Activated gamma-delta T cell treated with Interleukin-2 at 50 U/mL for 16 hours (primary cell): ENCODE measurements around the gene TRIM7.
"Not testable (repeated sequence)": the region's sequence is repeated elsewhere in the genome, so short reads cannot be mapped to it uniquely, and the experiment has no call there.

ENCODE experiments used
- DNase-seq: peaks from one replicate; pipeline ENCODE4 v3.0.0-alpha.2; 2020

Gene TRIM7

GRCh38 chr5:181190711-181191525, 14.1 kb downstream of the TRIM7 start:
- no peak for DNase-seq

- no peak for DNase-seq
These were observed 14.9 kb downstream of the TRIM7 start for GRCh38 chr5:181189962-181190710.

- no peak for DNase-seq
These were observed 15.5 kb downstream of the TRIM7 start for GRCh38 chr5:181189363-181189961.

GRCh38 chr5:181188700-181189362, 16.2 kb downstream of the TRIM7 start:
- peak; percentile 67 for DNase-seq

GRCh38 chr5:181187500-181188213, 17.3 kb downstream of the TRIM7 start:
- no peak for DNase-seq

- no peak for DNase-seq
These were observed 18.0 kb downstream of the TRIM7 start for GRCh38 chr5:181186986-181187499.

GRCh38 chr5:181186022-181186421, 19.0 kb downstream of the TRIM7 start:
- no peak for DNase-seq

GRCh38 chr5:181185560-181185959, 19.4 kb downstream of the TRIM7 start:
- no peak for DNase-seq

GRCh38 chr5:181184845-181185216, 20.2 kb downstream of the TRIM7 start:
- no peak for DNase-seq

GRCh38 chr5:181182651-181183050, 22.3 kb downstream of the TRIM7 start:
- DNase-seq = no peak

- peak; percentile 63 for DNase-seq
These were observed 23.1 kb downstream of the TRIM7 start for GRCh38 chr5:181181650-181182565.

- not testable (repeated sequence) for DNase-seq
These were observed 27.4 kb downstream of the TRIM7 start for GRCh38 chr5:181177559-181177958.

- no peak for DNase-seq
These were observed 28.6 kb downstream of the TRIM7 start for GRCh38 chr5:181176254-181176952.

- DNase-seq = no peak
These were observed 31.3 kb downstream of the TRIM7 start for GRCh38 chr5:181173420-181174342.

- DNase-seq = peak; percentile 79
These were observed 32.0 kb downstream of the TRIM7 start for GRCh38 chr5:181173027-181173419.

- DNase-seq = no peak
These were observed 33.2 kb downstream of the TRIM7 start for GRCh38 chr5:181171782-181172181.

GRCh38 chr5:181170996-181171395, 34.0 kb downstream of the TRIM7 start:
- DNase-seq = no peak

- DNase-seq = no peak
These were observed 34.7 kb downstream of the TRIM7 start for GRCh38 chr5:181170237-181170825.
